H1 (cell line): ENCODE results near the gene NFATC1. TPM values are rescaled to one million over a fixed set of nuclear protein-coding genes. Genes with fewer than 3 reads are reported as not detected.
A peak's percentile ranks its signal among the peaks of the same experiment; 100 is the strongest.

Experiments used
- CTCF ChIA-PET: fragments of 300-600 bp; sonication (Branson Sonifier 250); formaldehyde crosslinking; loops from one replicate; lab custom pipeline; 2021; ENCODE audit not compliant: partially characterized antibody; lab: Charles Lee
- POLR2A ChIA-PET: fragments of 300-600 bp; sonication (Branson Sonifier 250); formaldehyde crosslinking; loops from one replicate; lab custom pipeline; 2021; ENCODE audit warnings: inconsistent platforms; ENCODE audit not compliant: partially characterized antibody; lab: Charles Lee
- DNase-seq, 2 experiments: peaks; one replicate each; pipeline versions ENCODE4 v3.0.0 to v3.0.0-alpha.2; 2010 to 2022; ENCODE audit warnings: low spot score in 2 of 2, low read depth in 1 of 2, mixed read lengths in 1 of 2
- FAIRE-seq: peaks from 2 replicates; lab custom pipeline; 2011; peaks lifted over from hg19 to GRCh38; lab: Jason Lieb, UNC
- H2AFZ ChIP-seq: 2 replicates; pipeline ENCODE4 v1.8.1; 2012; ENCODE audit warnings: low read length, inconsistent platforms
- H2AK5ac ChIP-seq: 2 replicates; pipeline ENCODE4 v1.6.1; 2013; ENCODE audit warnings: low read depth, low read length
- H2BK120ac ChIP-seq: replicated peaks from 2 replicates; pipeline ENCODE3; 2013; ENCODE audit warnings: low read depth, low read length, inconsistent platforms
- H2BK12ac ChIP-seq: 2 replicates; pipeline ENCODE4 v1.6.1; 2013; ENCODE audit warnings: low read depth, low read length
- H2BK15ac ChIP-seq: 2 replicates; pipeline ENCODE4 v1.6.1; 2013; ENCODE audit warnings: low read length
- H2BK20ac ChIP-seq: 2 replicates; pipeline ENCODE4 v1.6.1; 2013; ENCODE audit warnings: low read length
- H2BK5ac ChIP-seq: 2 replicates; pipeline ENCODE4 v1.6.1; 2013; ENCODE audit warnings: low read depth, low read length
- H3K14ac ChIP-seq: 2 replicates; pipeline ENCODE4 v1.6.1; 2013; ENCODE audit warnings: inconsistent platforms; ENCODE audit not compliant: insufficient read length
- H3K18ac ChIP-seq: 2 replicates; pipeline ENCODE4 v1.6.1; 2013; ENCODE audit warnings: low read length; ENCODE audit errors: extremely low read depth
- H3K23ac ChIP-seq: 2 replicates; pipeline ENCODE4 v1.6.1; 2013; ENCODE audit warnings: inconsistent platforms; ENCODE audit not compliant: insufficient read length
- H3K23me2 ChIP-seq: 2 replicates; pipeline ENCODE4 v1.6.1; 2013; ENCODE audit warnings: low read depth, low read length
- H3K27ac ChIP-seq: 2 replicates; pipeline ENCODE4 v1.6.1; 2011; ENCODE audit warnings: low read depth, low read length, inconsistent platforms
- H3K27me3 ChIP-seq, 4 experiments: replicated peaks in 1 of 4; 1 replicate in 1 of 4; 2 replicates in 3 of 4; pipeline versions ENCODE4 v1.6.1 to v1.8.1; 2011 to 2013; ENCODE audit warnings: low read length in 3 of 4, mild to moderate bottlenecking in 3 of 4, inconsistent platforms in 2 of 4, mixed read lengths in 2 of 4, moderate library complexity in 1 of 4; ENCODE audit not compliant: control insufficient read depth in 3 of 4, insufficient read depth in 3 of 4; ENCODE audit errors: extremely low read depth in 1 of 4
- H3K36me3 ChIP-seq, 4 experiments: 2 replicates each; pipeline versions ENCODE4 v1.6.1 to v1.8.1; 2011 to 2013; ENCODE audit warnings: mild to moderate bottlenecking in 4 of 4, low read length in 3 of 4, moderate library complexity in 2 of 4, control low read depth in 1 of 4, inconsistent platforms in 1 of 4; ENCODE audit not compliant: insufficient read depth in 4 of 4, control insufficient read depth in 2 of 4
- H3K4ac ChIP-seq: replicated peaks from 2 replicates; pipeline ENCODE3; 2013; ENCODE audit warnings: low read length, low read depth, mixed read lengths, inconsistent platforms; ENCODE audit not compliant: insufficient read length
- H3K4me1 ChIP-seq, 4 experiments: replicated peaks in 1 of 4; 1 replicate in 1 of 4; 2 replicates in 3 of 4; pipeline versions ENCODE4 v1.6.1 to v1.8.1; 2011 to 2013; ENCODE audit warnings: low read length in 3 of 4, inconsistent platforms in 2 of 4, mixed read lengths in 1 of 4; ENCODE audit not compliant: insufficient read depth in 4 of 4, control insufficient read depth in 3 of 4
- H3K4me2 ChIP-seq, 2 experiments: 2 replicates each; pipeline versions ENCODE4 v1.6.1 to v1.8.1; 2011 to 2013; ENCODE audit warnings: low read depth in 2 of 2, low read length in 2 of 2, control low read depth in 1 of 2, inconsistent platforms in 1 of 2, mild to moderate bottlenecking in 1 of 2; ENCODE audit not compliant: insufficient read depth in 1 of 2
- H3K4me3 ChIP-seq, 4 experiments: fragments of 200-600, 300-600 bp in 1 of 4; sonication (generic), shearing (Covaris generic), sonication (Bioruptor Twin) in 1 of 4; 2 replicates each; pipeline versions ENCODE4 v1.5.1 to v1.8.1; 2011 to 2016; ENCODE audit warnings: low read length in 4 of 4, low read depth in 3 of 4, control low read depth in 2 of 4, inconsistent platforms in 2 of 4, mild to moderate bottlenecking in 2 of 4, mixed read lengths in 1 of 4, moderate library complexity in 1 of 4; ENCODE audit not compliant: insufficient read depth in 2 of 4; ENCODE audit errors: extremely low read depth in 1 of 4
- H3K56ac ChIP-seq: replicated peaks from 2 replicates; pipeline ENCODE3; 2013; ENCODE audit warnings: low read depth, mild to moderate bottlenecking, mixed read lengths, low read length, inconsistent platforms; ENCODE audit not compliant: insufficient read length
- H3K79me1 ChIP-seq: 2 replicates; pipeline ENCODE4 v1.6.1; 2013; ENCODE audit warnings: low read depth, low read length, control low read depth
- H3K79me2 ChIP-seq, 2 experiments: 2 replicates each; pipeline versions ENCODE4 v1.6.1 to v1.8.1; 2012 to 2013; ENCODE audit warnings: low read length in 2 of 2, mild to moderate bottlenecking in 2 of 2, inconsistent platforms in 1 of 2; ENCODE audit not compliant: insufficient read depth in 2 of 2, control insufficient read depth in 1 of 2
- H3K9ac ChIP-seq, 4 experiments: replicated peaks in 1 of 4; 1 replicate in 1 of 4; 2 replicates in 3 of 4; pipeline versions ENCODE4 v1.6.1 to v1.8.1; 2011 to 2013; ENCODE audit warnings: low read depth in 3 of 4, low read length in 3 of 4, control low read depth in 2 of 4, mild to moderate bottlenecking in 2 of 4, moderate library complexity in 2 of 4, inconsistent platforms in 1 of 4; ENCODE audit errors: extremely low read depth in 1 of 4
- H3K9me3 ChIP-seq, 2 experiments: 2 replicates each; pipeline versions ENCODE4 v1.6.1 to v1.8.1; 2012 to 2013; ENCODE audit warnings: mild to moderate bottlenecking in 2 of 2, moderate library complexity in 2 of 2, control low read depth in 1 of 2, inconsistent platforms in 1 of 2, low read depth in 1 of 2, low read length in 1 of 2, mixed read lengths in 1 of 2; ENCODE audit not compliant: insufficient read depth in 2 of 2
- H4K20me1 ChIP-seq, 2 experiments: replicated peaks in 1 of 2; 2 replicates each; pipeline versions ENCODE3 to v1.8.1; 2011 to 2013; ENCODE audit warnings: inconsistent platforms in 2 of 2, low read length in 2 of 2, mild to moderate bottlenecking in 1 of 2; ENCODE audit not compliant: insufficient read depth in 2 of 2, control insufficient read depth in 1 of 2
- H4K5ac ChIP-seq: 2 replicates; pipeline ENCODE4 v1.6.1; 2013; ENCODE audit warnings: low read length, low read depth, mixed read lengths, inconsistent platforms; ENCODE audit not compliant: insufficient read length
- H4K8ac ChIP-seq: 2 replicates; pipeline ENCODE4 v1.8.0; 2013; ENCODE audit warnings: mild to moderate bottlenecking, moderate library complexity, low read length, inconsistent platforms; ENCODE audit not compliant: insufficient read depth; ENCODE audit errors: extremely low read depth
- H4K91ac ChIP-seq: replicated peaks from 2 replicates; pipeline ENCODE3; 2013; ENCODE audit warnings: low read length, mixed read lengths, inconsistent platforms; ENCODE audit not compliant: insufficient read length
- FOSL1 ChIP-seq: IDR thresholded peaks from 2 replicates; pipeline ENCODE4 v1.6.1; 2011; ENCODE audit warnings: mild to moderate bottlenecking, low read depth, low read length, moderate library complexity; ENCODE audit not compliant: insufficient read depth
- WGBS, 2 experiments: shearing (Covaris generic) in 1 of 2; methylation state at CpG; one replicate each; pipeline versions ENCODE4 v1.1.6 to v1.1.7; 2013 to 2015; ENCODE audit warnings: low lambda C conversion rate in 2 of 2, mixed read lengths in 2 of 2, inconsistent platforms in 1 of 2, low coverage in 1 of 2, missing lambda C conversion rate in 1 of 2; ENCODE audit not compliant: insufficient replicate concordance in 2 of 2, insufficient coverage in 1 of 2, insufficient read length in 1 of 2; ENCODE audit errors: extremely low coverage in 1 of 2, missing lambda C conversion rate in 1 of 2; 5-methylcytosine and 5-hydroxymethylcytosine counted together
- polyA plus RNA-seq, 7 experiments: library from polyadenylated mRNA; depleted of rRNA in 3 of 7; stranded (reverse) in 5 of 7; unstranded in 2 of 7; fragments of >200 nt in 5 of 7; fragments of 200-250 nt in 2 of 7; gene quantifications; 1 replicate in 5 of 7; 2 replicates in 1 of 7; 4 replicates in 1 of 7; pipeline versions ENCODE4 v1.2.1 to v1.2.3, GENCODE V29; 2011 to 2013; ENCODE audit warnings: missing spikeins in 2 of 7, mixed read lengths in 2 of 7
- total RNA-seq: library from RNA; stranded (reverse); fragmentation: NEBNext Ultra II Directional; extraction: Animal tissue kit (Norgen Biotek cat#: 25700); gene quantifications from 2 replicates; pipeline ENCODE4 v1.2.1, GENCODE V29; 2021
- TF ChIP-seq, protein P1 (sequence below): IDR thresholded peaks from 2 replicates; pipeline ENCODE4 v1.6.1; 2012; ENCODE audit warnings: inconsistent platforms

Gene NFATC1
- total and polyA plus RNA-seq, 2 of the 8 experiments (the other 6 are each of a cell fraction or from before 2014, with no cell fraction given) = 2.0 to 6.6 TPM

DNA sequence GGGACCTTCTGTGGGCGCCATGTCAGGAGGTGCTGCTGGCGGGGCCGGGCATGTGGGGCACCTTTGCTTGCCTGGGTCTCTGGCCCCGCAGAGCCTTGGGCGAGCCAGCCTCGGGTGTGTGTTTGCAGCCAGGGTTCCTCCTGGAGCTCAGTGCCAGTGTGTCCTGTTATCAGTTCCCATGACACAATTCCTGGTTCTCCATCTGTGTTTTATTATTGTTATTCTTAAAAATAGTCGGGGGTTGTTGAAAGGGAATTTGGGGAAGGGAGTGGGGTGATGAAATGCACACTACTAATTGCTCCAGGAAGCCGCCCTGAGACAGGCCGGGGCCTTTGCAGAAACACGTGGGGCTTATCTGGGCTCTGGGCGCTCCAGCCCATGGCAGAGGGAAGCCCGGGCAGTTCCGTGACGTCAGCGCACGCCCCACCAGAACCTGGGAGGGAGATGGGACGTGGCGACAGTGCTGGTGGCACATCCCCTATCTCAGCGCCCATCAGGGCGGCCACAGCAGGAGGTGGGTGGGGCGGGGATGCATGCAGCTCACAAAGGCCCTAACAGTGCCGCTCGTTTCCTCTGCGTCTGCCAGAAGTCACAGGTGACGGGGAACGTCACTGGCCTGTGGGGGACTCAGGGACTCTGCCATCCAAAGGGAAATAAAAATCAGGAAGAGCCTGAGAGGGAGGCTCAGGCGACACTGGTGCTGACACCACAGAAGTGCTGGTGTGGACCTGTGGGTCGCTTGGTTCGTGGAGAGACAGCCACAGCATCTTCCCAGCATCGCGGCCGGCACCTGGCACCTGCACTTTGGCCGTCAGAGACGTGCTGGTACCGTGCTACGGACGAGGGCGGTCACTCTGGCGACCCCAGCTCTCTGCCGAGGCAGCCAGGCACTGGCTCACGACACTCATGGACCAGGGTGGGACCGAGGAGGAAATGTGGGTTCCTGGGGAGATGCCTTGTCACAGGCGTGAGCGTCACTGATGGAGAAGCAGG is 131.0 kb downstream of the NFATC1 start:
- Histone ChIP-seq H3K4me3 (no peak overlapping the region), H4K8ac (peak overlapping the region; percentile 18; the same call in 1 of the 2 replicates)
- no peak for TF ChIP-seq FOSL1
- TF ChIP-seq, protein P1, sequence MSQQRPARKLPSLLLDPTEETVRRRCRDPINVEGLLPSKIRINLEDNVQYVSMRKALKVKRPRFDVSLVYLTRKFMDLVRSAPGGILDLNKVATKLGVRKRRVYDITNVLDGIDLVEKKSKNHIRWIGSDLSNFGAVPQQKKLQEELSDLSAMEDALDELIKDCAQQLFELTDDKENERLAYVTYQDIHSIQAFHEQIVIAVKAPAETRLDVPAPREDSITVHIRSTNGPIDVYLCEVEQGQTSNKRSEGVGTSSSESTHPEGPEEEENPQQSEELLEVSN = no peak
- TF ChIP-seq, all 59 proteins: peak for 0
- Histone ChIP-seq H3K36me3 (no peaks in the 10 kb centered on the region), H2BK12ac (0 out of 2 replicates have a peak overlapping the region, but pooled peaks have one; percentile 50), H2BK20ac (no peak overlapping the region), H3K4me1 (peaks cover 0 to 12% (median 5%) of the 10 kb centered on the region in 4 experiments; a peak in 5 of 7 replicates), H3K14ac (no peak overlapping the region), H3K4me2 (no peak overlapping the region), H3K4ac (no peak overlapping the region), H3K9ac (no peak overlapping the region), H2AK5ac (no peak overlapping the region), H4K20me1 (no peaks in the 10 kb centered on the region), H2BK15ac (no peak overlapping the region), H4K91ac (no peak overlapping the region), H3K27me3 (peaks cover 0 to 2% (median 0%) of the 10 kb centered on the region in 4 experiments; a peak in 3 of 7 replicates), H3K79me2 (no peaks in the 10 kb centered on the region), H4K5ac (no peak overlapping the region), H3K9me3 (no peaks in the 10 kb centered on the region), H2BK120ac (no peak overlapping the region), H3K23ac (no peak overlapping the region), H2BK5ac (no peak overlapping the region), H3K79me1 (no peaks in the 10 kb centered on the region; the same call in 1 of the 2 replicates), H2AFZ (no peak overlapping the region), H3K23me2 (no peaks in the 10 kb centered on the region), H3K18ac (no peak overlapping the region), H3K56ac (no peak overlapping the region), H3K27ac (no peak overlapping the region)
- ChIA-PET POLR2A (no interaction called here), CTCF (interaction anchor here (0.7 to 7.1 kb wide), 16 partner anchors 10 to 147 kb away, joined by 3 to 124 read pairs (median 4); partner anchors contain the start of gene NFATC1)
- DNase-seq (no peak), FAIRE-seq (no peak)
- WGBS, 2 experiments = 93% methylated on average over 44 of the region's 44 CpGs; no CpG with 5 or more reads in 1 of the 2 experiments
